ENCODE measurements around the gene AKNA. TPM values are rescaled to one million over a fixed set of nuclear protein-coding genes. Genes with fewer than 3 reads are reported as not detected.
A peak's percentile ranks its signal among the peaks of the same experiment; 100 is the strongest.

The AKNA gene
- total RNA-seq, 3 donors from 2014 or later: 20.1 to 52.0 (median 35.7) TPM

GRCh38 chr9:114291886-114292590 lies 95.7 kb downstream of the AKNA start:
- peaks cover 0 to 5% of the 10 kb centered on the region in 2 donors for H3K9me3 ChIP-seq
- H3K27ac ChIP-seq: no peak overlapping the region
- no peaks in the 10 kb centered on the region for H3K4me1 ChIP-seq
- TF ChIP-seq POLR2AphosphoS5 (IDR thresholded peaks at IDR 0.05) (no peak), CTCF (IDR thresholded peaks at IDR 0.05) (no peak), POLR2A (IDR thresholded peaks at IDR 0.05) (no peak)
- no peak overlapping the region for H3K4me3 ChIP-seq
- H3K36me3 ChIP-seq: no peaks in the 10 kb centered on the region
- intact Hi-C loops (cut with DNase I; ENCODE audit: low total_unique reads): loop anchor here (5.0 kb wide), 1 partner anchor 135 kb away; the partner anchor contains the start of gene COL27A1
- no peaks in the 10 kb centered on the region for H3K27me3 ChIP-seq
- DNase-seq (ENCODE audit: low spot score in 2 of 2): peak in 1 of 2 donors; percentile 48

GRCh38 chr9:114291064-114291474 lies 96.7 kb downstream of the AKNA start:
- DNase-seq (ENCODE audit: low spot score in 2 of 2): peak; percentile 45 to 78
- peaks cover 0 to 5% of the 10 kb centered on the region in 2 donors for H3K9me3 ChIP-seq
- H3K4me3 ChIP-seq: no peak overlapping the region
- H3K27ac ChIP-seq: no peak overlapping the region
- no peaks in the 10 kb centered on the region for H3K27me3 ChIP-seq
- intact Hi-C loops (cut with DNase I; ENCODE audit: low total_unique reads): loop anchor here (5.0 kb wide), 1 partner anchor 134 kb away; the partner anchor contains the start of gene COL27A1
- H3K4me1 ChIP-seq: no peaks in the 10 kb centered on the region
- H3K36me3 ChIP-seq: no peaks in the 10 kb centered on the region
- no peak for TF ChIP-seq POLR2A (IDR thresholded peaks at IDR 0.05)
- TF ChIP-seq CTCF (IDR thresholded peaks at IDR 0.05): peak; percentile 89 to 92 (median 92)

- TF ChIP-seq POLR2AphosphoS5 (IDR thresholded peaks at IDR 0.05) (no peak), CTCF (IDR thresholded peaks at IDR 0.05) (no peak), POLR2A (IDR thresholded peaks at IDR 0.05) (no peak)
- H3K4me1 ChIP-seq: no peaks in the 10 kb centered on the region
- no peaks in the 10 kb centered on the region for H3K27me3 ChIP-seq
- DNase-seq (ENCODE audit: low spot score in 2 of 2): peak in 1 of 2 donors; percentile 38
- H3K36me3 ChIP-seq: no peaks in the 10 kb centered on the region
- peaks cover 0 to 5% of the 10 kb centered on the region in 2 donors for H3K9me3 ChIP-seq
- intact Hi-C loops (cut with DNase I; ENCODE audit: low total_unique reads): loop anchor here (5.0 kb wide), 1 partner anchor 133 kb away; the partner anchor contains the start of gene COL27A1
- H3K27ac ChIP-seq: no peak overlapping the region
- H3K4me3 ChIP-seq: no peak overlapping the region
Observed at GRCh38 chr9:114290561-114290986, 97.2 kb downstream of the AKNA start.

- peaks cover 0 to 4% of the 10 kb centered on the region in 2 donors for H3K9me3 ChIP-seq
- no peaks in the 10 kb centered on the region for H3K4me1 ChIP-seq
- TF ChIP-seq CTCF (IDR thresholded peaks at IDR 0.05): no peak
- no peak for TF ChIP-seq POLR2A (IDR thresholded peaks at IDR 0.05)
- no peak for TF ChIP-seq POLR2AphosphoS5 (IDR thresholded peaks at IDR 0.05)
- H3K36me3 ChIP-seq: no peaks in the 10 kb centered on the region
- DNase-seq (ENCODE audit: low spot score in 2 of 2): peak in 1 of 2 donors; percentile 46
- intact Hi-C loops (cut with DNase I; ENCODE audit: low total_unique reads): loop anchor here (5.0 kb wide), 2 partner anchors 133 to 208 kb away; partner anchors contain the start of gene COL27A1
- H3K4me3 ChIP-seq: no peak overlapping the region
- no peak overlapping the region for H3K27ac ChIP-seq
- H3K27me3 ChIP-seq: no peaks in the 10 kb centered on the region
Observed at GRCh38 chr9:114289571-114290481, 98.0 kb downstream of the AKNA start.
